Activated naive CD8-positive, alpha-beta T cell treated with anti-CD3 and anti-CD28 coated beads, Interleukin-2, amount 10 ng/mL, durations not matched to agents 7 days and 5 days (primary cell): Measurements from ENCODE around the gene AGRP. TPM values are rescaled to one million over a fixed set of nuclear protein-coding genes. Genes with fewer than 3 reads are reported as not detected.

ENCODE experiments used
- ATAC-seq: fragments of 150-1000 bp; cut with Tn5 transposase; one replicate; pipeline ENCODE4 v1.10.0; 2021; ENCODE audit warnings: low read depth, moderate library complexity
- POLR2A ChIA-PET: fragments of 350-600 bp; sonication (Branson Sonifier 250); formaldehyde crosslinking; loops from one replicate; lab custom pipeline; 2021; ENCODE audit warnings: antibody characterized with exemption; lab: Charles Lee
- DNase-seq: peaks from one replicate; pipeline ENCODE4 v3.0.0; 2021
- H3K27ac Mint-ChIP-seq: one replicate; pipeline ENCODE4 v1.8.0; 2022; ENCODE audit warnings: mild to moderate bottlenecking, mixed read lengths
- H3K27me3 Mint-ChIP-seq: one replicate; pipeline ENCODE4 v1.8.0; 2022; ENCODE audit warnings: mild to moderate bottlenecking, moderate library complexity, mixed read lengths
- H3K36me3 Mint-ChIP-seq: one replicate; pipeline ENCODE4 v1.8.0; 2021; ENCODE audit warnings: mild to moderate bottlenecking, mixed read lengths
- H3K4me1 Mint-ChIP-seq: one replicate; pipeline ENCODE4 v1.8.0; 2021; ENCODE audit warnings: mixed read lengths
- H3K4me3 Mint-ChIP-seq: one replicate; pipeline ENCODE4 v1.8.0; 2022; ENCODE audit warnings: mild to moderate bottlenecking, moderate library complexity, mixed read lengths
- H3K9me3 Mint-ChIP-seq: one replicate; pipeline ENCODE4 v1.8.0; 2021; ENCODE audit warnings: mixed read lengths
- total RNA-seq, 2 experiments: library from RNA; stranded (reverse); gene quantifications; one replicate each; pipeline ENCODE4 v1.2.3, GENCODE V29; 2021

The AGRP gene
- total RNA-seq, 2 experiments from 2014 or later = not detected

DNA sequence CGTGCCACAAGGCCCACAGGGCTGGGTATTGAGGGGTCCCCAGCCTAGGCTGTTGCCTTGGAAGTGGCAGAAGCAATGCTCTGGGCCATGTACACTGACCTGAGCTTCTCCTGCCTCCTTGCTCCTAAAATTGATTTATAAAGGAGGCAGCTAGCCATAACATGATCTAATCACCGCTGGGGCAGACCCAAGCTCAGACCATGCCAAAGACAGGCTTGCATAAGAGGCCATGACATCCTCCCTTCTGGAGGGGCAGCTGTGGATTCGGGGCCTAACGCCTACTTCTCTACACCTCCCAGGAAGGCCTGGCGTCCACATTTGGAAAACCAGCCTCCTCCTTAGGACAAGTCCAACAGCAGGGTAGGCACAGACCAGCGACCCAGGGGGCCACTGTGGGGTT is 40.1 kb downstream of the AGRP start:
- no peak overlapping the region for H3K4me3 Mint-ChIP-seq
- peaks cover 9% of the 10 kb centered on the region for H3K36me3 Mint-ChIP-seq
- POLR2A ChIA-PET = no interaction called here
- no peaks in the 10 kb centered on the region for H3K9me3 Mint-ChIP-seq
- H3K27me3 Mint-ChIP-seq = no peaks in the 10 kb centered on the region
- peaks cover 2% of the 10 kb centered on the region for H3K4me1 Mint-ChIP-seq
- ATAC-seq (no peak), DNase-seq (no peak)
- H3K27ac Mint-ChIP-seq = no peak overlapping the region

DNA sequence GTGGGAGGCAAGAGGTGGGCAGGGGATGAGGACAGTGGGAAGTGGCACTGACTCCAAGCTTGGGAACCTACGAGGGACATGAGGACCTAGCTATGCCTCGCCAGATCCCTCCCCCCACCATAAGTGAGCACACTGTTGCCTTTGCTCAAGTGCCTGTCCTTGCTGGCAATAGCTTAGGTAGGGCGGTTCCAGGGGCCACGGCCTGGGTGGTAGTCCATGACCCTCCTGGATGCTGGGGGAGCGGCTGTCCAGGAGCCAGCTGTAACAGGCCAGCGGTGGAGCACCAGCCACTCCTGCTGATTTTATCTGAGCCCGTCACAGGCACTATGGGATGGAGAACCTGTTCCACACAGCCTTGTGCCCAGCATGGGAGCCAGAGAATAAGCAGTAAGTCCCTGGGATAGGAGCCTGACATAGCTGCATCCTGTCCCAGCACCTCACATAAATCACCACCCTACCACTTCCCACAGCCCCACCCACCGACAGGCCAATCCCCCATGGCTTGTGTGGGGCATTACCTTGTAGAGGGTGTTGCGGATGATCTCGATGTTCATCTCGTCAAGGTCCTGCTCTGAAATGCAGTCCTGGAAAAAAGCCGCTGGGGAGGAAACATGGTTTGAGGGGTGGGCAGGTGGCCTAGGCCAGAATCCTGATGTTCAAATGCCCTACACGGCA is 40.6 kb downstream of the AGRP start:
- Mint-ChIP-seq H3K27me3 (no peaks in the 10 kb centered on the region), H3K4me3 (no peak overlapping the region), H3K9me3 (no peaks in the 10 kb centered on the region), H3K27ac (no peak overlapping the region), H3K4me1 (peaks cover 2% of the 10 kb centered on the region), H3K36me3 (peaks cover 10% of the 10 kb centered on the region)
- ATAC-seq (no peak), DNase-seq (no peak)
- POLR2A ChIA-PET = no interaction called here

DNA sequence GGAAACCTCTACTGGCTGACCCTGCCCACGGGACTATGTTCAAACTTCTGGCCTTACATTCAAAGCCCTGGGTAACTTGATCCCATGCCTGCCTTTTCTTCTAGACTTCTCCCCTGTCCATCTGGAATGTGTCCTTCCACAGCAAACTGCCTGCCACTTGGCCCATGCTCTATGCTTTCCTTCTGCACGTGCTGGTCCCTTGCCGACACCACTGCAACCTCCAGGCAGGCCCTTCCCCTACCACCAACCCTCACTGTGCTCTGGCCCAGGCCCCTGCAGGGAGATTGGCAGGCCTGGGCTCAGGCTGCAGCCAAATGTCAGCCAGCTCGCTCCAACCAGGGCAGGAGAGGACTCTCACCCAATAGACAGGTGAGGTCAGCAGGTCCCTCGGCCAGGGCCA is 41.4 kb downstream of the AGRP start:
- no peak for ATAC-seq
- Mint-ChIP-seq H3K4me1 (peaks cover 2% of the 10 kb centered on the region), H3K27ac (no peak overlapping the region), H3K4me3 (no peak overlapping the region), H3K36me3 (peaks cover 12% of the 10 kb centered on the region), H3K9me3 (no peaks in the 10 kb centered on the region), H3K27me3 (no peaks in the 10 kb centered on the region)
- no peak for DNase-seq
- POLR2A ChIA-PET = no interaction called here

DNA sequence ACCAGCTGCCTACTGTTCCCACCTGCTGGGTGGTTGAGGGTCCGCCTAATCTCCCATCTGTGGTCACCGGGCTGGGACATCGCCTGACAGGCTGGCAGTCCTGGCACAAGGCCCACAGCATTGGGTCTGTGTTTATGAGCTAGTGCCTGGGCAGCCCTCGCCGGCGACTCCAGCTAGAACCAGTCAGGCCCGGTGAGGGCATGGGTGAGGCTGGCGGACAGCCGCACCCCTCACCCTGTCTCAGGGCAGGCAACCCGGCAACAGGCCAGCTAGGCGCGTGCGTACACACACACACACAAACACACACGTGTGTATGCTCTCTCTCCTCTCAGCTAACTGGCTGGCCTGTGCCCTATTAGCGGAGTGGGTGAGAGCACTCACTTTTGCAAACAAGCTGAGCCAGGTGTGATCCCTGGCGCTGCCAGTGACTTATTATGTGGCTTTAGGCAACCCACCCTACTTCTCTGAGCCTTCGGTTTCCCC is 42.0 kb downstream of the AGRP start:
- Mint-ChIP-seq H3K4me1 (peaks cover 2% of the 10 kb centered on the region), H3K27me3 (no peaks in the 10 kb centered on the region), H3K9me3 (no peaks in the 10 kb centered on the region), H3K36me3 (peaks cover 9% of the 10 kb centered on the region), H3K4me3 (no peak overlapping the region), H3K27ac (no peak overlapping the region)
- DNase-seq = no peak
- no peak for ATAC-seq
- POLR2A ChIA-PET = no interaction called here

DNA sequence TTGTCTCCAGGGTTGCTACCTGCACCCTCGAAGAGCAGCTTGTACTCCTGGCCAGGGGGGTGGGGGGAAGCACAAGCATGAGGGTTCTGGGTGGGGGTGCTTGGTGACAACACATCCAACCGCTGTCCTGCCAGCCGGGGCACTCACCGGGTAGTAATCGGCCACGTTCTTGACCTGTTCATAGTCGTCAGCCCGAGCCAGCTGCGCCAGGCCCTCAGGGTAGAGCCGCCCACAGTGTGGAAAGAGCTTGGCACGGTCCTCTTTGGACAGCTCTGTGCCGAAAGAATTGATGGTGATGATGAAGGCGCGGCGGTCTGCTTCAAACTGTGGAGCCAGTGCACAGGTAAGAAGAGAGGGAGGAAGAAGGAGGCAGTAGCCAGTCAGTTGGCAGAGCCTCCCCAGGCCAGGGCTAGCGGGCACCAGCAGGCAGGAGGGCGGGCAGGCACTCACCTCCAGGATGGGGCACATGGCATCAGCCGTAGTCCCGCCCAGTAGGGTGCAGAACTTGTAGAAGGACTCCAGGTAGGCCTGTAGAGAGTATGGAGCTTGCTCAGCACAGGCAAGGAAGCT is 44.4 kb downstream of the AGRP start:
- DNase-seq (no peak), ATAC-seq (no peak)
- H3K4me1 Mint-ChIP-seq = peaks cover 2% of the 10 kb centered on the region
- H3K27me3 Mint-ChIP-seq = no peaks in the 10 kb centered on the region
- no peak overlapping the region for H3K27ac Mint-ChIP-seq
- POLR2A ChIA-PET = no interaction called here
- H3K9me3 Mint-ChIP-seq = no peaks in the 10 kb centered on the region
- peaks cover 9% of the 10 kb centered on the region for H3K36me3 Mint-ChIP-seq
- H3K4me3 Mint-ChIP-seq = no peak overlapping the region

- DNase-seq (no peak), ATAC-seq (no peak)
- H3K27ac Mint-ChIP-seq = no peak overlapping the region
- POLR2A ChIA-PET = no interaction called here
- no peaks in the 10 kb centered on the region for H3K9me3 Mint-ChIP-seq
- no peak overlapping the region for H3K4me3 Mint-ChIP-seq
- H3K4me1 Mint-ChIP-seq = peaks cover 2% of the 10 kb centered on the region
- H3K27me3 Mint-ChIP-seq = peaks cover 3% of the 10 kb centered on the region
- peaks cover 9% of the 10 kb centered on the region for H3K36me3 Mint-ChIP-seq
Measured at GRCh38 chr16:67438098-67438791, 45.1 kb downstream of the AGRP start.

DNA sequence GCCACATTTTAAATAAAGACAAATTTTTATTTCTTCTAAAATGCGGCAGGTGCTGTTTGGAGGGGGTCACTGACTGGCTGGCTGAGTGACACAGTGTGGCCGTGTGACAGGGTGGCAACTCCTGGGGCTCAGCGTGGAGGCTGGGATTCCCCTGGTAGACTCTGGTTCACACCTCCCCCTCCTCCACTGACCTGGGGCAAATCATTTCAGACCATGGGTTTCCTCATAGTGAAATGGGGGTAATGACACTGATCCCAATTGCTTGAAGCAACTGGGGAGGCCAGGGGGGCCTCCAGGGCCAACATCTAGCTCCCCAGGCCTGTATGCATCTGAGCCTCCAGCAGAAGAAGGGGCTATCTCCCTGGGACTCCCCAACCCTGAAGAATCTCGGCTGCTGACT is 45.8 kb downstream of the AGRP start:
- no peak for DNase-seq
- no peak for ATAC-seq
- H3K27me3 Mint-ChIP-seq = peaks cover 5% of the 10 kb centered on the region
- H3K4me3 Mint-ChIP-seq = no peak overlapping the region
- POLR2A ChIA-PET = no interaction called here
- H3K4me1 Mint-ChIP-seq = peaks cover 3% of the 10 kb centered on the region
- H3K27ac Mint-ChIP-seq = no peak overlapping the region
- H3K9me3 Mint-ChIP-seq = no peaks in the 10 kb centered on the region
- H3K36me3 Mint-ChIP-seq = peaks cover 9% of the 10 kb centered on the region

DNA sequence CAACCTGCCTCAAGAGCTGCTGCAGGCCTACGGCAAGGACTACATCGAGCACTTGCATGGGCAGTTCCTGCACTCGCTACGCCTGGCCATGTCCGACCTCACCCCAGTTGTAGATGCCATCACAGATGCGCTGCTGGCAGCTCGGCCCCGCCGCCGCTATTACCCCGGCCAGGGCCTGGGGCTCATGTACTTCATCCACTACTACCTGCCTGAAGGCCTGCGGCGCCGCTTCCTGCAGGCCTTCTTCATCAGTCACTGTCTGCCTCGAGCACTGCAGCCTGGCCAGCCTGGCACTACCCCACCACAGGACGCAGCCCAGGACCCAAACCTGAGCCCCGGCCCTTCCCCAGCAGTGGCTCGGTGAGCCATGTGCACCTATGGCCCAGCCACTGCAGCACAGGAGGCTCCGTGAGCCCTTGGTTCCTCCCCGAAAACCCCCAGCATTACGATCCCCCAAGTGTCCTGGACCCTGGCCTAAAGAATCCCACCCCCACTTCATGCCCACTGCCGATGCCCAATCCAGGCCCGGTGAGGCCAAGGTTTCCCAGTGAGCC is 46.6 kb downstream of the AGRP start:
- peak overlapping the region; percentile 42 for H3K27ac Mint-ChIP-seq
- POLR2A ChIA-PET = no interaction called here
- no peak for DNase-seq
- peaks cover 4% of the 10 kb centered on the region for H3K4me1 Mint-ChIP-seq
- H3K4me3 Mint-ChIP-seq = no peak overlapping the region
- H3K9me3 Mint-ChIP-seq = no peaks in the 10 kb centered on the region
- peaks cover 11% of the 10 kb centered on the region for H3K27me3 Mint-ChIP-seq
- peaks cover 9% of the 10 kb centered on the region for H3K36me3 Mint-ChIP-seq
- ATAC-seq = no peak

DNA sequence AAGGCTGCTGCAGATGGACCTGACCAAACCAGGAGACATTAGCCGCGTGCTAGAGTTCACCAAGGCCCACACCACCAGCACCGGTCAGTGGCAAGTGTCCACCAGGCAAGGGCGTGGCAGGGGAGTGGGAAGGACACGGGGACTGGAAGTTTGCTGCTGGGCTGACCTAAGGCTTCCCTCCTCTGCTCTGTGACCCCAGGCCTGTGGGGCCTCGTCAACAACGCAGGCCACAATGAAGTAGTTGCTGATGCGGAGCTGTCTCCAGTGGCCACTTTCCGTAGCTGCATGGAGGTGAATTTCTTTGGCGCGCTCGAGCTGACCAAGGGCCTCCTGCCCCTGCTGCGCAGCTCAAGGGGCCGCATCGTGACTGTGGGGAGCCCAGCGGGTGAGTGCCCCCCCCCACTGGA is 47.6 kb downstream of the AGRP start:
- no peak overlapping the region for H3K4me3 Mint-ChIP-seq
- ATAC-seq = no peak
- no peak overlapping the region for H3K27ac Mint-ChIP-seq

GRCh38 chr16:67433131-67433719 is 50.1 kb downstream of the AGRP start:
- no peak for DNase-seq
- no peak for ATAC-seq
- H3K36me3 Mint-ChIP-seq = peaks cover 4% of the 10 kb centered on the region
- H3K4me3 Mint-ChIP-seq = no peak overlapping the region
- H3K27ac Mint-ChIP-seq = no peak overlapping the region
- H3K27me3 Mint-ChIP-seq = peaks cover 33% of the 10 kb centered on the region
- POLR2A ChIA-PET = no interaction called here
- no peaks in the 10 kb centered on the region for H3K9me3 Mint-ChIP-seq
- peaks cover 7% of the 10 kb centered on the region for H3K4me1 Mint-ChIP-seq

More for the DNA sequence above, 47.6 kb downstream of the AGRP start:
- DNase-seq = no peak
- POLR2A ChIA-PET = no interaction called here
- Mint-ChIP-seq H3K27me3 (peaks cover 14% of the 10 kb centered on the region), H3K36me3 (peaks cover 9% of the 10 kb centered on the region), H3K4me1 (peaks cover 4% of the 10 kb centered on the region), H3K9me3 (no peaks in the 10 kb centered on the region)

Other genes with a start within 250 kb of the AGRP start
- gene FHOD1, start 236.1 kb downstream of the AGRP start, total RNA-seq = 10 to 100 TPM; 92.2 to 92.8 TPM
- 1 to 10 TPM; 3.5 to 4.5 TPM for gene SLC9A5, start 234.6 kb downstream of the AGRP start, total RNA-seq
- 10 to 100 TPM; 15.7 to 18.2 TPM for gene PLEKHG4, start 204.0 kb downstream of the AGRP start, total RNA-seq
- gene KCTD19, start 156.8 kb downstream of the AGRP start, total RNA-seq = 1 to 10 TPM; 1.2 to 1.6 TPM
- under 1 TPM; 0.28 to 0.64 TPM for gene LRRC36, start 156.7 kb downstream of the AGRP start, total RNA-seq
- gene TPPP3, start 90.0 kb downstream of the AGRP start, total RNA-seq = not detected
- gene ZDHHC1, start 67.1 kb downstream of the AGRP start, total RNA-seq = under 1 TPM; 0.36 to 0.40 TPM
- not detected for gene HSD11B2, start 52.4 kb downstream of the AGRP start, total RNA-seq
- 10 to 100 TPM; 41.8 to 48.8 TPM for gene ATP6V0D1, start 2.4 kb downstream of the AGRP start, total RNA-seq
- 10 to 100 TPM; 28.7 to 35.7 TPM for gene RIPOR1, start 45.3 kb upstream of the AGRP start, total RNA-seq
- gene CTCF, start 79.0 kb upstream of the AGRP start, total RNA-seq = 10 to 100 TPM; 69.9 to 72.3 TPM
- gene CARMIL2, start 161.6 kb upstream of the AGRP start, total RNA-seq = 100 to 1,000 TPM; 199 to 203 TPM
- gene ACD, start 176.7 kb upstream of the AGRP start, total RNA-seq = 10 to 100 TPM; 50.7 to 54.2 TPM
- 10 to 100 TPM in 1 of 2 experiments, 1 to 10 TPM in 1; 9.5 to 11.1 TPM for gene PARD6A, start 177.4 kb upstream of the AGRP start, total RNA-seq
- 10 to 100 TPM in 1 of 2 experiments, 1 to 10 TPM in 1; 9.6 to 12.1 TPM for gene ENKD1, start 183.2 kb upstream of the AGRP start, total RNA-seq
- gene C16orf86, start 183.3 kb upstream of the AGRP start, total RNA-seq = 1 to 10 TPM; 5.6 to 5.8 TPM
- gene GFOD2, start 235.8 kb upstream of the AGRP start, total RNA-seq = 10 to 100 TPM; 12.5 to 14.2 TPM